GM03348 (cell line): ENCODE measurements around the gene CKS2.
"Not testable (repeated sequence)": the region's sequence is repeated elsewhere in the genome, so short reads cannot be mapped to it uniquely, and the experiment has no call there.

Experiments used
- DNase-seq: peaks from one replicate; pipeline ENCODE4 v3.0.0; 2012; ENCODE audit warnings: low spot score

Gene CKS2

GRCh38 chr9:89311346-89312221, 589 bp downstream of the CKS2 start:
- no peak for DNase-seq

GRCh38 chr9:89312222-89312571, 1.2 kb downstream of the CKS2 start:
- no peak for DNase-seq

- DNase-seq, result no peak
These were observed 2.8 kb downstream of the CKS2 start for GRCh38 chr9:89313842-89314241.

- DNase-seq, result no peak
These were observed 4.0 kb downstream of the CKS2 start for GRCh38 chr9:89314955-89315354.

GRCh38 chr9:89315482-89315881, 4.5 kb downstream of the CKS2 start:
- DNase-seq, result no peak

GRCh38 chr9:89317282-89317681, 6.3 kb downstream of the CKS2 start:
- no peak for DNase-seq

GRCh38 chr9:89318123-89319014, 7.4 kb downstream of the CKS2 start, which contains the start of gene SECISBP2:
Gene SECISBP2 (plus strand): TSS chr9:89318500. CDS start chr9:89318577, 77 bp downstream.
- DNase-seq, result peak; percentile 96

- DNase-seq, result no peak
These were observed 8.3 kb downstream of the CKS2 start for GRCh38 chr9:89319015-89319905.

GRCh38 chr9:89323390-89323789, 12.4 kb downstream of the CKS2 start:
- DNase-seq, result no peak

GRCh38 chr9:89325733-89326132, 14.7 kb downstream of the CKS2 start:
- DNase-seq, result no peak

- no peak for DNase-seq
These were observed 17.1 kb downstream of the CKS2 start for GRCh38 chr9:89328064-89328463.

GRCh38 chr9:89329917-89330316, 18.9 kb downstream of the CKS2 start:
- no peak for DNase-seq

GRCh38 chr9:89330513-89330912, 19.5 kb downstream of the CKS2 start:
- no peak for DNase-seq

- no peak for DNase-seq
These were observed 28.8 kb downstream of the CKS2 start for GRCh38 chr9:89339807-89340206.

GRCh38 chr9:89340332-89340731, 29.3 kb downstream of the CKS2 start:
- DNase-seq, result no peak

- DNase-seq, result no peak
These were observed 31.2 kb downstream of the CKS2 start for GRCh38 chr9:89342213-89342612.

- DNase-seq, result no peak
These were observed 32.0 kb downstream of the CKS2 start for GRCh38 chr9:89342948-89343347.

GRCh38 chr9:89343812-89344211, 32.8 kb downstream of the CKS2 start:
- DNase-seq, result not testable (repeated sequence)

GRCh38 chr9:89345476-89345875, 34.5 kb downstream of the CKS2 start:
- DNase-seq, result no peak

- no peak for DNase-seq
These were observed 35.7 kb downstream of the CKS2 start for GRCh38 chr9:89346696-89347095.

GRCh38 chr9:89347651-89348050, 36.7 kb downstream of the CKS2 start:
- DNase-seq, result no peak

- DNase-seq, result no peak
These were observed 38.6 kb downstream of the CKS2 start for GRCh38 chr9:89349607-89350006.
